GM21367 (cell line): Measurements from ENCODE around the gene DHRS13.
"Not testable (repeated sequence)": the region's sequence is repeated elsewhere in the genome, so short reads cannot be mapped to it uniquely, and the experiment has no call there.

Experiments used
- ATAC-seq: cut with Tn5 transposase; IDR thresholded peaks from one replicate; pipeline ENCODE4 v1.9.1; 2021; ENCODE audit not compliant: unreplicated experiment

The DHRS13 gene

GRCh38 chr17:28937044-28937729 is 34.3 kb upstream of the DHRS13 start:
- ATAC-seq, result no peak

- ATAC-seq, result no peak
Measured at GRCh38 chr17:28935744-28936460, 33.0 kb upstream of the DHRS13 start.

- not testable (repeated sequence) for ATAC-seq
Measured at GRCh38 chr17:28934508-28934907, 31.6 kb upstream of the DHRS13 start.

- no peak for ATAC-seq
Measured at GRCh38 chr17:28929787-28930186, 26.9 kb upstream of the DHRS13 start.

- ATAC-seq, result no peak
Measured at GRCh38 chr17:28928061-28928460, 25.2 kb upstream of the DHRS13 start.

- no peak for ATAC-seq
Measured at GRCh38 chr17:28926786-28927185, 23.9 kb upstream of the DHRS13 start.

- no peak for ATAC-seq
Measured at GRCh38 chr17:28926366-28926765, 23.5 kb upstream of the DHRS13 start.

- ATAC-seq, result no peak
Measured at GRCh38 chr17:28925912-28926365, 23.1 kb upstream of the DHRS13 start.

GRCh38 chr17:28920201-28920600 is 17.3 kb upstream of the DHRS13 start:
- no peak for ATAC-seq

GRCh38 chr17:28918295-28918694 is 15.4 kb upstream of the DHRS13 start:
- no peak for ATAC-seq

- no peak for ATAC-seq
Measured at GRCh38 chr17:28917465-28917864, 14.6 kb upstream of the DHRS13 start.

GRCh38 chr17:28917029-28917428 is 14.2 kb upstream of the DHRS13 start:
- no peak for ATAC-seq

- ATAC-seq, result no peak
Measured at GRCh38 chr17:28916302-28916934, 13.5 kb upstream of the DHRS13 start.

GRCh38 chr17:28912938-28913333 is 10.1 kb upstream of the DHRS13 start:
- no peak for ATAC-seq

GRCh38 chr17:28912281-28912937 is 9.5 kb upstream of the DHRS13 start:
- no peak for ATAC-seq

GRCh38 chr17:28911411-28912045 is 8.6 kb upstream of the DHRS13 start:
- ATAC-seq, result no peak

GRCh38 chr17:28910534-28910933 is 7.7 kb upstream of the DHRS13 start:
- ATAC-seq, result no peak

GRCh38 chr17:28908640-28909167 is 5.8 kb upstream of the DHRS13 start:
- no peak for ATAC-seq

- ATAC-seq, result no peak
Measured at GRCh38 chr17:28907709-28908475, 5.0 kb upstream of the DHRS13 start.
